ENCODE data around the gene RARRES2.
"Not testable (repeated sequence)": the region's sequence is repeated elsewhere in the genome, so short reads cannot be mapped to it uniquely, and the experiment has no call there.

Gene RARRES2

GRCh38 chr7:150341263-150342120, at the start of gene RARRES2:
RARRES2 (minus strand) TSS chr7:150341629; CDS start chr7:150340609, 1,020 bp downstream.
- no peak for DNase-seq

- no peak for DNase-seq
Observed at GRCh38 chr7:150390205-150390604, 48.8 kb upstream of the RARRES2 start.

DNA sequence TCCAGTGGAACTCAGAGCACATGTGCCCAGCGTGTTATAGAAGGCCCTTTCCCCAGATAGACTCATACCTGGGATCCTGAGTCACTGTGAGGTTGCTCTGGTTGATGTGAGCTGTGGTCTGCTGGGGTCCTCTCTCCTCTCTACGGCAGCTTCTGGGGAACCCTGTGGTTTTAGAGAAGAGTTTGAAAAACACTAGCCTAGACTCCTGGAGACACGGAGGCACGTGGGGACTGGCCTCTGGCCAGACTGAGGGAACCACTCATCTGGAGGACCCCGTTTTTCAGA, 48.0 kb upstream of the RARRES2 start:
- DNase-seq = no peak

DNA sequence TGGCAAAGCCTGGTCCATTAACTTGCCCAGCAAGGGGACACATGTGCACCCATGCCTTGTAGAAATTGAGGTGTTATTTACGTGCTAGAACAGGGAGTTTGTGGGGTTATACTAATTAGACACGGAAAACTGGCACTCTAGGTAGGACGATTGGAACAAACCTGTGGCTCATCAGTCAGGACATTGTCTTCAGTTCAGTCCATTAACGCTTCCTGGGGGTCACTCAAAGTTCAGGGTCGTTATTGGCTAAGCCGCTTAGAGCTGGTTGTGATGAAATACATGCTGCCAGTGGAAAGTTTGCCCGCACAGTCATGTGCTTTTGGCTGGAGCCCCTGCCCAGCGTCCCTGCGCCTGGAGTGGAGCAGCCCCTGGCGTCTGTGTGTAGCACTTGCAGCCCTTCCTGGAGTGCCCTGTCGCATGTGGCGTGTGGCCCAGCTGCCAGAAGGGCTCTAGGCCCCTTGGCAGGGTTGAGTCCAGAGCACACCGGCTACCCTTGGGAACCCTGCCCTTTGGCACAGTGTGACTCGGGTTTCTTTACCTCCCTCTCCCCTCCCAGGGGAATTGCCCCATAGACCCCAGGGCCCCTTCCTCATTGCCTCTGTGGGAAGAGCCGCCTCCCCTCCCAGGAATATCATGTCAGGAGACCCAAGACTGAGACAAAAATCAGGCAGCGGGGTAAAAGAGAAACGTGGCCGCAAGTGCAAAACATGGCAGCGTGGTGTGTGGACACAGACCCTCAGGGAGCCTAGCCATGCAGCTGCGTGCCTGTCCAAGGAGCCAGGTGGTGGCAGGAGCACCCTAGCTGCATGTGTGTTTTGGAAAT, 47.5 kb upstream of the RARRES2 start:
- no peak for DNase-seq

DNA sequence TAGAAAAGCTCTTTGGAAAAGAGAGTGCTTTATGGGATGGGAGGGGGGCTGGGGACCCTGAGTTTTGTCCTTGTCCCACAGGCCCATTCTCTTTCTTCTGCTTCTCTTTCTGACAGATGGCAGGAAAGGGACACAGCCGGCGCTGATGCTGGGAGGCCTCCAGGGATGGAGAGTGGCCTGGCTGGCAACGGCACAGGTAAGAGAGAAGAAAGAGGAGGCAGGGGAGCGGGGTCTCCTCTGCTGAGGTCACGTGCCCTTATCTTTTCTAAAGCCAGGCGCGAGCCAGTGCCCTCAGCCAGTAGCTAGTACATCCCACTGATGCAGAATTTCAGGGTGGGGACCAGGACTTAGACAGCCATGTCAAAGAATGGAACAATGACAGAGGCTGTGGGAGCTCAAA, 46.9 kb upstream of the RARRES2 start:
- no peak for DNase-seq

DNA sequence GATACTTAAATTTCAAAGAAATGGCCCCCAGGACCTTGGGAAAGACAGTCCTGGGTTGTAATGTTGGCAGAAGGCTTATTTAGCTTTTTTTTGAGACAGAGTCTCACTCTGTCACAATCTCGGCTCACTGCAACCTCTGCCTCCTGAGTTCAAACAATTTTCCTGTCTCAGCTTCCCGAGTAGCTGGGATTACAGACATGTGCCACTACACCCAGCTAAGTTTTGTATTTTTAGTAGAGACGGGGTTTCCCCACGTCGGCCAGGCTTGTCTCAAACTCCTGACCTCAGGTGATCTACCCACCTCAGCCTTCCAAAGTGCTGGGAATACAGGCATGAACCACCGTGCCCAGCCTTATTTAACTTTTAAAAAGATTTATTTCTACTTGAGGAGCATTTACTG, 44.5 kb upstream of the RARRES2 start:
- DNase-seq = not testable (repeated sequence)

GRCh38 chr7:150385302-150385723, 43.9 kb upstream of the RARRES2 start:
- DNase-seq = no peak

GRCh38 chr7:150384406-150385301, 43.2 kb upstream of the RARRES2 start:
- DNase-seq = no peak

DNA sequence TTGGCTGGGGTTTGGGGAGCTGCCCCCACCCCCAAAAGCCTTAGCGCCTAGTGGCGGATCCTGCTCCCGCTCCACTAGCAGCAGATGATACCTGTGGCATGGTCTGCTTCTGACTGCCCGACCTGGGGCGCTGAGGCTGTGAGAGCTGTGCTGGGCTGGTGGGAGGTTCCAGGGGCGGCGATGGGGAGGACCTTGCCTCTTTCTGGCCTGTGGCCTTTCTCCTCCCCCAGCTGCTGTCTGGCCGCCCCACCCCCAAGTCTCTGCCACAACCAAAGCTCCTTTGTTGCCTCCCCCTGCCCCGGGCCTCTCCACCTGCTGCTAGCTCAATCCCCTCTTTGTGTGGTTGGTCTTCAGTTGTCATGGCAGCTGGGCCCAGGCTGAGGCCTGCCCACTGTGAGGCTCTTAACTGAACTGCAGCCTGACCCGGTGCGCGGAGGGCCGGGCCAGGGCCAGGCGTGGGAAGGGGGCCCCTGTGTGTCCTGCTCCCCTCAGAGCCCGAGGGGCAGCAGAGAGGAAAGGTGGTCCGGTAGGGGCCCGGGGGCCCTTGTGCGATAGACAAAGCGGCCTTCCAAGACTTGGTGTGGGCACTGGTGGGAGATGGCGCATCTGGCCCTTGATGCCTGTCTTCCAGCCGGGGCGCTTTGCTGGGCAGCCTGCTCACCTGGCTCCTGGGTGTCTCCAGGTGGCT, 42.4 kb upstream of the RARRES2 start:
- no peak for DNase-seq

- DNase-seq = no peak
Observed at GRCh38 chr7:150382844-150383225, 41.4 kb upstream of the RARRES2 start.

DNA sequence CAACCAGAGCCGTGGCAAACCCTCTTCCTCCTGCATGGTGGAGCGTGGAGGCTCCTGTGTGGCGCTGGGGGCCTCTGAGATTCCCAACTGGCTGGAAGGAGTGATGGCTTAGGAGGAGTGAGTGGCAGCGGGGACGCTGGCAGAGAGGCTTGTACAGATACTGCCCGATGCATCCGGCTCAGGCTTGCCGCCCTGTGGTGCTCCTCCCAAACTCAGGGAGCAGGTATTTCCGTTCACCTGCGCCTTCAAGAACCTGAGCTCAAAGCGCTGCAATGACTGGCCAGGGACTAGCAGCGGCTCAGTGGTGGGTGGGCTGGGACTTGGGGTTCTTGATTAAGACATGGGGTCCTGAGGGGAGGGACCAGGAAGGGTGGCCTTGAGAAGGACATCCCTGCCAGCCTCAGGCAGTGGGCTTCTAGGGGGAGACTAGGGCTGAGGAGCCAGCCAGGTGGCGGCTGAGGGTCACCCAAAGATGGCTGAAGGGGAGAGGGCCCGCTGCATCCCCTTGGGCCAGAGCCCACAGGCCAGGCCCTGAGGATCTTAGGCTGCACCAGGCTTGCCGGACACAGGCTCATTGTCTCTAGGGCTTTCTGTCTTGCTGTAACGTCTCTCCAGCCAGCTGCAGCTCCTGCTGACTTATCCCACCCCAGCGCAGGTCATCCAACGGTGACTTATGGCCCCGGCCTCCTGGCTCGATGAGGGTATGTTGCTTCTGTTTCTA, 40.9 kb upstream of the RARRES2 start:
- no peak for DNase-seq

DNA sequence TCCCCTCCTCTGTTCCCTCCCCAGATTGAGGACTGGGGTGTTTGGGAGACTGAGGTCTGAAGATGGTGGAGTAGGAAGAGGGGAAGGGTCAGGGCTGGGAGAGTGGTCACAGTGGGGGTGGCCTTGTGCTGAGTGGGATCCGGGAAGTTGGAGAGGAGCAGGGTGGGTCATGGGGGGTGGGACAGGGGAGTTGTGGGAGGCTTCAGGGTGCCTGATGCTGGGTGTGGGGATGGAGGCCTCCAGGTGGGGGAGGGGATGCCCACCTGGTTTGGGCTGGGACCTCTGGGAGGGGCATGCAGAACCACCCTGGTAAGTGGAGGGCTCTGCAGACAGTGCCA, 40.3 kb upstream of the RARRES2 start:
- no peak for DNase-seq

DNA sequence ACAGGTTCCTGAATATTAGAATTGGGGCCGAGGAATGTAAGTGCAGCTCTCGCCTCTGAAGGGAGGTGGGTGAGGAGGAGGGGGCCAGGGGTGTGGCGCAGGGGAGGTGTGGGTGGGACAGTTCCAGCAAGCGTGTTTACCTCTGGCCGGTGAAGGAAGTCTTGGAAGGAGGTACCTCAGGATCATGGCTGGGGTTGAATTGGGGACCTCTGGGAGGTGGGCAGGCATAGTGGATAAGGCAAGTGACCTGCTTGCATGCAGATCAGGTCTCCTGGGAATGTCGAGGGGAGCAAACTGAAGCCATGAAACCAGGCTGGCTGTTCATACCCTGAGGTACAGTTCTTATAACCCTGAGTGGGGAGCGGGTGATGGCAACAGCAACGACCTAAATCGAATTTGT, 39.7 kb upstream of the RARRES2 start:
- no peak for DNase-seq

GRCh38 chr7:150380463-150380862, 39.0 kb upstream of the RARRES2 start:
- no peak for DNase-seq

DNA sequence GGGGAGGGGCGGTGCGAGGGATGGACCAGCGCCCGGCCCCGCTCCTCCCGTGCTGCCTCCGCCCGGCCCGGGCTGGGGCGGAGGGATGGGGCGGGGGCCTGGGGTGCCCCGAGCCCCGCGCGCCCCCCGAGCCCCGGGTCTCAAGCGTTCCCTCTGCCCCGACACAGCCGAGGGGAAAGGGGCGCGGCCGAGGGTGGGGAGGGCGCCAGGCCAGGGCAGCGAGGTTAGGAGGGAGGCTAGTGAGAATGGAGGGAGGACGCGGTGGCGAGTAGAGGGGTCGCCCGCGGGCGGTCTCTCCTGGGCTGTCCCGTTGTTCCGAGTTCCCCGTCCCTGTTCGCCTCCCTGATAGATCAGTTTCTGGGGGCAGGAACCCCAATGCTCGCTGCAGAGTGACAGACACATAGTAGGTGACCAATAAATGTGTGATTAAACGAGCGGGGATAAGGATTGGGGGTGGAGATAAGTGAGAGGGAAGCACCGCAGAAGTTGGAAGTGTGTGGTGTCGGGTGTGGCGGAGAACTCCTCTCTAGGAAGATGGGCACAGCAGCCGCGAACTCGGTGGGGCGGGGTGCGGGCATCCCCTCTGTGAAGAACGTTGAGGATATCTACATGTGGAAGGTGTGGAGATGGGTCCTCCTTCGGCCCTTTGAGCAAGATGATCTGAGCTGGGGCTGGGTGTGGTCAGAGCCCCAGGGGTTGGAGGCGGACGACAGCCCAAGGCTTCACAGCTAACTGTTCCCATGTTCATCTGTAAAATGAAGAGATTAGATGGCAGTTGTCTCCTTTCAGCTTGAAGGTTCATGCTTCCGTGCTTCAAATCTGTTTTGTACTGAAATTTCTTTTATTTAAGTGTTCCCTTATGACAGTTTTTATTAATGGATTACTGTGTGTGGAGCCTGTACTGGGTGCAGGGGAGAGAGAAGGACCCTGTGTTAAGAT, 38.3 kb upstream of the RARRES2 start:
- peak; percentile 17 for DNase-seq

DNA sequence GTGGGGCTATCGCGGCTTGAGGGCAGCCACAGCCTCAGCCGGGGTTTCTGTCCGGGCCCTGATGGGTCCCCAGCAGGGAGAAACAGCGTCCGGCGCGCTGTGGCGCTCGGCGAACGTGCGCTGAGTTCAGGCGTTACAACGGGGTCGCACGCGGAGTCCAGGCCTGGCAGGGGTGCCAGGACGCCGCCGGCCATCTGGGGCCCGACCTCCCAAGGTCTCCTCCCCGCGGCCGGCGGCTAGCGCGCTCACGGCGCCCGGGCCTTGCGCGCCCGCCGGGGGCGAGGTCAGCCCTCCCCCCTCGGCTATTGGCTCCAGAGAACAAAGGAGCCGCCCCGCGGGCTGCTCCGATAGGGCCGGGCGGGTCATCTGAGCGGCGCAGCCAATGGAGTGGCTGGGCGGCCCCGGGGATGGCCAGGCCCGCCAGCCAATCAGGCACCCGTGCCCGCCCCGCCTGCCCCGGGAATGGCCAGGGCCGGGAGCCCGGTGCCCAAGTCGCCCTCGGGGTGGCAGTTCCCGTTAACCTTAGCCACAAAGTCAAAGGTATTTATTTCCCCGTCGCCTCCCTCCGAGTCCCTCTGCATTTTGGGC, 37.5 kb upstream of the RARRES2 start, which contains the start of gene ZNF775:
Gene ZNF775, plus strand, starts transcription at position 478 of the 588 bp plus-strand sequence. CDS start 9,141 bp downstream, outside the sequence.
- peak; percentile 93 for DNase-seq

GRCh38 chr7:150378115-150378852, 36.9 kb upstream of the RARRES2 start:
- DNase-seq = peak; percentile 61

GRCh38 chr7:150377635-150378034, 36.2 kb upstream of the RARRES2 start:
- DNase-seq = no peak

DNA sequence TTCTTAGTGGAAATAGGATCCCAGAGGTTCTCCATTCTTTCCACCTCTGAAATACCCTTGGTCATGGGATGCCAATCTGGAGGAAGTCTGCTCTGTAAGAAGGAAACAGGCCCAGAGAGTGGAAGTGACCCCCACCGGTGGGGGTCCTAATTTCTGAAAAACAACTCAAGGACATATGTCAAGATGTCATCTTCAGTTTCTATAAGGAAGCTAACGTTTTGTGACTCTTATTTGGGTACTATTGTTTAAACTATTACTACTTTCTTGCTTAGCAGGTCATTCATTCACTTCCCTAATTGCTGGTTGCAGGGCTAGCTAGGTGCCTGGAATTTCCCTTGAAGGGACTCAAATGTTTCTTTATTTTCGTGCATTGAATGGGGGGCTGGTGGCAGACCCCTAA, 35.8 kb upstream of the RARRES2 start:
- DNase-seq = no peak

DNA sequence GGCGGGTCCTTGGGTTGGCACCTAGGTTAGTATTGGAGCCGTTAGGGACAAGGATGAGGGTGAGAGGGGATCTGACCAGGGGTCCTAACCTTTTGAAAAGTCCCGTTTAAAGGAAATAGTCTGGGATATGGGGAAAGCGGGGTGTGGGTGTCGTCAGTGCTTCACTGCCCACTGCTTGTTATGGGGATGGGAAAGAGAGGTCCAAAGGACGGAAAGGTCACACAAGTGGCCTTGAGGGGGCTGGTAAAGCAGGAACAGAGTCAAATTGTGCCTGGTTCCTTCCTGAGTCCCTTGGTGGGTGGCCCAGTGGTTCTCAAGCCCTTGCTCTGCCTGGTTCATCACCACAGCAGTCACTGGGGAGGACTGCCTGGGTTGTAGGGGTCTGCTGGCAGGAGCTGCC, 35.1 kb upstream of the RARRES2 start:
- DNase-seq = no peak

Measured in CD4-positive, alpha-beta T cell treated with Interleukin-12 subunit alpha and Interleukin-12 subunit beta, for 1 hour (primary cell).